Activated T-helper 1 cell treated with anti-CD3 and anti-CD28 coated beads, Interleukin-12 subunit alpha, Interleukin-12 subunit beta, Interleukin-2, Interleukin-4 antibody, amounts not matched to agents 30 ng/mL and 10 ng/mL and 1 ng/mL, durations not matched to agents 14 hours and 24 hours and 36 hours (primary cell): ENCODE measurements around the gene PLCD1. TPM values are rescaled to one million over a fixed set of nuclear protein-coding genes. Genes with fewer than 3 reads are reported as not detected.
A peak's percentile ranks its signal among the peaks of the same experiment; 100 is the strongest.
"Not testable (repeated sequence)": the region's sequence is repeated elsewhere in the genome, so short reads cannot be mapped to it uniquely, and the experiment has no call there.

Experiments
- DNase-seq: peaks from one replicate; pipeline ENCODE4 v3.0.0; 2021; ENCODE audit warnings: low spot score
- H3K27ac Mint-ChIP-seq: one replicate; pipeline ENCODE4 v1.8.0; 2021; ENCODE audit warnings: mild to moderate bottlenecking, mixed read lengths
- H3K27me3 Mint-ChIP-seq: one replicate; pipeline ENCODE4 v1.8.0; 2022; ENCODE audit warnings: mild to moderate bottlenecking, moderate library complexity, mixed read lengths; ENCODE audit not compliant: insufficient read depth
- H3K36me3 Mint-ChIP-seq: one replicate; pipeline ENCODE4 v1.8.0; 2021; ENCODE audit warnings: low read depth, mixed read lengths
- H3K4me1 Mint-ChIP-seq: one replicate; pipeline ENCODE4 v1.8.0; 2021; ENCODE audit warnings: low read depth, mixed read lengths
- H3K4me3 Mint-ChIP-seq: one replicate; pipeline ENCODE4 v1.8.0; 2021; ENCODE audit warnings: mild to moderate bottlenecking, moderate library complexity, mixed read lengths
- H3K9me3 Mint-ChIP-seq: one replicate; pipeline ENCODE4 v1.8.0; 2021; ENCODE audit warnings: mixed read lengths
- intact Hi-C: fragments of 100-400 bp; cut with micrococcal nuclease; formaldehyde crosslinking; loops from one replicate; pipeline ENCODE4 v1.15.1; 2024
- total RNA-seq: library from RNA; stranded (reverse); gene quantifications from 2 replicates; pipeline ENCODE4 v1.2.3, GENCODE V29; 2022

The PLCD1 gene
- total RNA-seq, 1 donor from 2014 or later: 4.3 TPM

GRCh38 chr3:38049358-38050126, 20.1 kb upstream of the PLCD1 start:
- Mint-ChIP-seq H3K9me3 (no peaks in the 10 kb centered on the region), H3K27ac (no peak overlapping the region), H3K27me3 (peaks cover 5% of the 10 kb centered on the region), H3K36me3 (no peaks in the 10 kb centered on the region), H3K4me3 (no peak overlapping the region), H3K4me1 (peaks cover 5% of the 10 kb centered on the region)
- intact Hi-C loops: no loop called here
- DNase-seq: no peak

- Mint-ChIP-seq H3K4me3 (no peak overlapping the region), H3K27ac (no peak overlapping the region), H3K36me3 (no peaks in the 10 kb centered on the region), H3K4me1 (no peaks in the 10 kb centered on the region), H3K9me3 (no peaks in the 10 kb centered on the region), H3K27me3 (peaks cover 8% of the 10 kb centered on the region)
- no peak for DNase-seq
- intact Hi-C loops: no loop called here
Measured at GRCh38 chr3:38047896-38048295, 18.5 kb upstream of the PLCD1 start.

GRCh38 chr3:38046821-38047220, 17.4 kb upstream of the PLCD1 start:
- no peak for DNase-seq
- no peaks in the 10 kb centered on the region for H3K9me3 Mint-ChIP-seq
- H3K4me1 Mint-ChIP-seq: no peaks in the 10 kb centered on the region
- intact Hi-C loops: no loop called here
- H3K36me3 Mint-ChIP-seq: no peaks in the 10 kb centered on the region
- H3K4me3 Mint-ChIP-seq: no peak overlapping the region
- H3K27me3 Mint-ChIP-seq: peaks cover 11% of the 10 kb centered on the region
- no peak overlapping the region for H3K27ac Mint-ChIP-seq

GRCh38 chr3:38046027-38046426, 16.6 kb upstream of the PLCD1 start:
- Mint-ChIP-seq H3K4me3 (no peak overlapping the region), H3K27ac (no peak overlapping the region), H3K4me1 (no peaks in the 10 kb centered on the region), H3K27me3 (peaks cover 11% of the 10 kb centered on the region), H3K9me3 (no peaks in the 10 kb centered on the region), H3K36me3 (no peaks in the 10 kb centered on the region)
- intact Hi-C loops: no loop called here
- DNase-seq: no peak

GRCh38 chr3:38043486-38043885, 14.0 kb upstream of the PLCD1 start:
- intact Hi-C loops: no loop called here
- peaks cover 21% of the 10 kb centered on the region for H3K4me1 Mint-ChIP-seq
- no peak overlapping the region for H3K4me3 Mint-ChIP-seq
- no peak for DNase-seq
- H3K27ac Mint-ChIP-seq: no peak overlapping the region
- peaks cover 13% of the 10 kb centered on the region for H3K27me3 Mint-ChIP-seq
- H3K9me3 Mint-ChIP-seq: peaks cover 4% of the 10 kb centered on the region
- no peaks in the 10 kb centered on the region for H3K36me3 Mint-ChIP-seq

- Mint-ChIP-seq H3K27ac (peak overlapping the region; percentile 93), H3K36me3 (peaks cover 10% of the 10 kb centered on the region), H3K27me3 (peaks cover 8% of the 10 kb centered on the region), H3K9me3 (peaks cover 13% of the 10 kb centered on the region), H3K4me1 (peaks cover 36% of the 10 kb centered on the region), H3K4me3 (peak overlapping the region; percentile 75)
- intact Hi-C loops: no loop called here
- DNase-seq: no peak
Measured at GRCh38 chr3:38040401-38040800, 11.0 kb upstream of the PLCD1 start.

- peak; percentile 38 for DNase-seq
Measured at GRCh38 chr3:38039899-38040261, 10.4 kb upstream of the PLCD1 start.

GRCh38 chr3:38039101-38039898, 9.9 kb upstream of the PLCD1 start, which contains the start of gene DLEC1:
Gene DLEC1, plus strand, starts transcription at chr3:38039208. Its CDS starts 18 bp downstream, at chr3:38039226.
- H3K9me3 Mint-ChIP-seq: peaks cover 13% of the 10 kb centered on the region
- intact Hi-C loops: loop anchor here (2.0 to 10.0 kb wide), 3 partner anchors 46 to 1124 kb away; no protein-coding TSS in a partner anchor

More at GRCh38 chr3:38039899-38040261, 10.4 kb upstream of the PLCD1 start:
- intact Hi-C loops: loop anchor here (2.0 to 10.0 kb wide), 3 partner anchors 45 to 1125 kb away; no protein-coding TSS in a partner anchor
- Mint-ChIP-seq H3K27ac (peak overlapping the region; percentile 93), H3K27me3 (peaks cover 8% of the 10 kb centered on the region), H3K4me3 (peak overlapping the region; percentile 75), H3K9me3 (peaks cover 13% of the 10 kb centered on the region), H3K36me3 (peaks cover 10% of the 10 kb centered on the region), H3K4me1 (peaks cover 36% of the 10 kb centered on the region)

GRCh38 chr3:38038447-38038911, 9.0 kb upstream of the PLCD1 start:
- Mint-ChIP-seq H3K27ac (peak overlapping the region; percentile 93), H3K36me3 (peaks cover 10% of the 10 kb centered on the region), H3K4me3 (peak overlapping the region; percentile 75), H3K27me3 (peaks cover 8% of the 10 kb centered on the region), H3K9me3 (peaks cover 13% of the 10 kb centered on the region), H3K4me1 (peaks cover 39% of the 10 kb centered on the region)
- intact Hi-C loops: loop anchor here (1.0 to 10.0 kb wide), 7 partner anchors 9 to 1124 kb away; partner anchors contain the start of genes ACAA1, EXOG, OXSR1 and PLCD1
- peak; percentile 31 for DNase-seq

More at GRCh38 chr3:38039101-38039898, 9.9 kb upstream of the PLCD1 start, which contains the start of gene DLEC1:
- peaks cover 36% of the 10 kb centered on the region for H3K4me1 Mint-ChIP-seq
- H3K27ac Mint-ChIP-seq: peak within 1 kb of the TSS; percentile 93
- peaks cover 7% of the 10 kb centered on the region for H3K27me3 Mint-ChIP-seq
- DNase-seq: peak; percentile 84
- H3K4me3 Mint-ChIP-seq: peak within 1 kb of the TSS; percentile 75
- peaks cover 10% of the 10 kb centered on the region for H3K36me3 Mint-ChIP-seq

GRCh38 chr3:38036906-38037305, 7.5 kb upstream of the PLCD1 start:
- DNase-seq: no peak
- H3K36me3 Mint-ChIP-seq: peaks cover 10% of the 10 kb centered on the region
- peak overlapping the region; percentile 26 for H3K27ac Mint-ChIP-seq
- peaks cover 41% of the 10 kb centered on the region for H3K4me1 Mint-ChIP-seq
- peaks cover 13% of the 10 kb centered on the region for H3K9me3 Mint-ChIP-seq
- H3K27me3 Mint-ChIP-seq: peaks cover 4% of the 10 kb centered on the region
- no peak overlapping the region for H3K4me3 Mint-ChIP-seq
- intact Hi-C loops: loop anchor here (10.0 kb wide), 1 partner anchor 1122 kb away; no protein-coding TSS in a partner anchor

GRCh38 chr3:38036286-38036685, 6.8 kb upstream of the PLCD1 start:
- H3K36me3 Mint-ChIP-seq: peaks cover 10% of the 10 kb centered on the region
- H3K4me1 Mint-ChIP-seq: peaks cover 45% of the 10 kb centered on the region
- peaks cover 13% of the 10 kb centered on the region for H3K9me3 Mint-ChIP-seq
- DNase-seq: no peak
- intact Hi-C loops: loop anchor here (10.0 kb wide), 1 partner anchor 1121 kb away; no protein-coding TSS in a partner anchor
- H3K4me3 Mint-ChIP-seq: no peak overlapping the region
- peak overlapping the region; percentile 26 for H3K27ac Mint-ChIP-seq
- peaks cover 9% of the 10 kb centered on the region for H3K27me3 Mint-ChIP-seq

GRCh38 chr3:38034335-38034734, 4.9 kb upstream of the PLCD1 start:
- not testable (repeated sequence) for H3K36me3 Mint-ChIP-seq, H3K27ac Mint-ChIP-seq, H3K4me3 Mint-ChIP-seq, DNase-seq
- H3K9me3 Mint-ChIP-seq: peaks cover 13% of the 10 kb centered on the region
- intact Hi-C loops: loop anchor here (10.0 kb wide), 1 partner anchor 1120 kb away; no protein-coding TSS in a partner anchor
- peaks cover 15% of the 10 kb centered on the region for H3K27me3 Mint-ChIP-seq
- peaks cover 39% of the 10 kb centered on the region for H3K4me1 Mint-ChIP-seq
